Mesodermal cell (in vitro differentiated cells): ENCODE results near the gene RET.
A peak's percentile ranks its signal among the peaks of the same experiment; 100 is the strongest.
"Not testable (repeated sequence)": the region's sequence is repeated elsewhere in the genome, so short reads cannot be mapped to it uniquely, and the experiment has no call there.

Experiments
- H3K27ac ChIP-seq: 2 replicates; pipeline ENCODE4 v1.7.0; 2013; ENCODE audit warnings: mild to moderate bottlenecking, low read depth, low read length, moderate library complexity; ENCODE audit not compliant: severe bottlenecking
- H3K36me3 ChIP-seq: 2 replicates; pipeline ENCODE4 v1.7.1; 2013; ENCODE audit warnings: mild to moderate bottlenecking, low read length, moderate library complexity; ENCODE audit not compliant: control insufficient read depth, insufficient read depth
- H3K4me1 ChIP-seq: one replicate; pipeline ENCODE4 v1.7.1; 2013; ENCODE audit warnings: mild to moderate bottlenecking, low read length; ENCODE audit not compliant: insufficient read depth, control insufficient read depth, poor library complexity, severe bottlenecking
- H3K4me3 ChIP-seq: 2 replicates; pipeline ENCODE4 v1.7.0; 2013; ENCODE audit warnings: low read length, control low read depth, mild to moderate bottlenecking; ENCODE audit not compliant: insufficient read depth, poor library complexity, severe bottlenecking; ENCODE audit errors: extremely low read depth
- H3K9me3 ChIP-seq: 2 replicates; pipeline ENCODE4 v1.7.1; 2013; ENCODE audit warnings: mild to moderate bottlenecking, low read length, moderate library complexity; ENCODE audit not compliant: control insufficient read depth
- WGBS, 2 experiments: methylation state at CpG; one replicate each; pipeline ENCODE4 v1.1.5; 2013; ENCODE audit warnings: missing lambda C conversion rate in 2 of 2; ENCODE audit not compliant: insufficient coverage in 2 of 2; 5-methylcytosine and 5-hydroxymethylcytosine counted together

Gene RET

GRCh38 chr10:43137717-43138020 is 60.8 kb downstream of the RET start:
- no peaks in the 10 kb centered on the region for H3K36me3 ChIP-seq
- H3K9me3 ChIP-seq = no peaks in the 10 kb centered on the region
- H3K4me3 ChIP-seq = peak overlapping the region; percentile 84
- WGBS, 2 experiments = 2 to 4% methylated on average over 26 to 30 of the region's 30 CpGs
- peak overlapping the region; percentile 92 for H3K27ac ChIP-seq
- H3K4me1 ChIP-seq = no peaks in the 10 kb centered on the region

GRCh38 chr10:43138021-43138756 is 61.3 kb downstream of the RET start, which contains the start of gene CSGALNACT2:
Gene CSGALNACT2 (plus strand): TSS chr10:43138445. CDS start chr10:43155150, 16,705 bp downstream.
- WGBS, 2 experiments = 0 to 1% methylated on average over 57 to 69 of the region's 93 CpGs
- Histone ChIP-seq H3K27ac (peak within 1 kb of the TSS; percentile 92), H3K4me3 (peak within 1 kb of the TSS; percentile 84), H3K9me3 (no peaks in the 10 kb centered on the region), H3K4me1 (no peaks in the 10 kb centered on the region), H3K36me3 (no peaks in the 10 kb centered on the region)

- 3% methylated on average over 13 to 16 of the region's 22 CpGs for WGBS, 2 experiments
- no peaks in the 10 kb centered on the region for H3K9me3 ChIP-seq
- no peaks in the 10 kb centered on the region for H3K4me1 ChIP-seq
- peak overlapping the region; percentile 39 for H3K27ac ChIP-seq
- peak overlapping the region; percentile 84 for H3K4me3 ChIP-seq
- H3K36me3 ChIP-seq = no peaks in the 10 kb centered on the region
Measured at GRCh38 chr10:43138757-43139241, 61.9 kb downstream of the RET start.

GRCh38 chr10:43141421-43141820 is 64.6 kb downstream of the RET start:
- H3K4me1 ChIP-seq = no peaks in the 10 kb centered on the region
- 95 to 96% methylated on average over 3 to 4 of the region's 5 CpGs for WGBS, 2 experiments
- no peaks in the 10 kb centered on the region for H3K9me3 ChIP-seq
- H3K36me3 ChIP-seq = no peaks in the 10 kb centered on the region
- no peak overlapping the region for H3K4me3 ChIP-seq
- H3K27ac ChIP-seq = no peak overlapping the region

GRCh38 chr10:43145311-43145710 is 68.4 kb downstream of the RET start:
- no peaks in the 10 kb centered on the region for H3K36me3 ChIP-seq
- H3K4me1 ChIP-seq = no peaks in the 10 kb centered on the region
- no peak overlapping the region for H3K27ac ChIP-seq
- peaks cover 6% of the 10 kb centered on the region for H3K9me3 ChIP-seq
- WGBS, 2 experiments = 80% methylated on average over 5 of the region's 6 CpGs
- no peak overlapping the region for H3K4me3 ChIP-seq

- not testable (repeated sequence) for H3K27ac ChIP-seq, H3K4me3 ChIP-seq, H3K9me3 ChIP-seq, H3K36me3 ChIP-seq, H3K4me1 ChIP-seq
- 73 to 100% methylated on average over 1 of the region's 1 CpG for WGBS, 2 experiments
Measured at GRCh38 chr10:43145936-43146335, 69.1 kb downstream of the RET start.

- WGBS, 2 experiments = 100% methylated on average over 1 to 2 of the region's 2 CpGs
- H3K27ac ChIP-seq = no peak overlapping the region
- H3K36me3 ChIP-seq = no peaks in the 10 kb centered on the region
- H3K4me3 ChIP-seq = no peak overlapping the region
- peaks cover 4% of the 10 kb centered on the region for H3K4me1 ChIP-seq
- H3K9me3 ChIP-seq = peaks cover 6% of the 10 kb centered on the region
Measured at GRCh38 chr10:43151371-43151770, 74.5 kb downstream of the RET start.

- no CpG with 5 or more reads among the region's 2 CpGs for WGBS, 2 experiments
- H3K9me3 ChIP-seq = no peaks in the 10 kb centered on the region
- peaks cover 4% of the 10 kb centered on the region for H3K4me1 ChIP-seq
- H3K27ac ChIP-seq = no peak overlapping the region
- H3K36me3 ChIP-seq = no peaks in the 10 kb centered on the region
- H3K4me3 ChIP-seq = no peak overlapping the region
Measured at GRCh38 chr10:43153901-43154300, 77.0 kb downstream of the RET start.

GRCh38 chr10:43155221-43155620 is 78.4 kb downstream of the RET start:
- no peak overlapping the region for H3K4me3 ChIP-seq
- peaks cover 4% of the 10 kb centered on the region for H3K4me1 ChIP-seq
- H3K9me3 ChIP-seq = no peaks in the 10 kb centered on the region
- peaks cover 3% of the 10 kb centered on the region for H3K36me3 ChIP-seq
- WGBS, 2 experiments = 83% methylated on average over 1 of the region's 2 CpGs; no CpG with 5 or more reads in 1 of the 2 experiments
- no peak overlapping the region for H3K27ac ChIP-seq

GRCh38 chr10:43155741-43156140 is 78.9 kb downstream of the RET start:
- H3K4me1 ChIP-seq = peaks cover 4% of the 10 kb centered on the region
- H3K27ac ChIP-seq = no peak overlapping the region
- peaks cover 4% of the 10 kb centered on the region for H3K36me3 ChIP-seq
- no peaks in the 10 kb centered on the region for H3K9me3 ChIP-seq
- H3K4me3 ChIP-seq = no peak overlapping the region
- 92 to 100% methylated on average over 1 of the region's 1 CpG for WGBS, 2 experiments

- Histone ChIP-seq H3K4me1 (peaks cover under 1% of the 10 kb centered on the region), H3K27ac (no peak overlapping the region), H3K9me3 (no peaks in the 10 kb centered on the region), H3K4me3 (no peak overlapping the region), H3K36me3 (peaks cover 12% of the 10 kb centered on the region)
- WGBS, 2 experiments = 76 to 78% methylated on average over 7 of the region's 9 CpGs
Measured at GRCh38 chr10:43156590-43157341, 79.9 kb downstream of the RET start.
